B cell (primary cell): Measurements from ENCODE around the gene CACNG6. TPM values are rescaled to one million over a fixed set of nuclear protein-coding genes. Genes with fewer than 3 reads are reported as not detected.
"Not testable (repeated sequence)": the region's sequence is repeated elsewhere in the genome, so short reads cannot be mapped to it uniquely, and the experiment has no call there.

Experiments used
- ATAC-seq: fragments of 200-7000 bp; cut with Tn5 transposase; one replicate; pipeline ENCODE4 v1.10.0; 2021; ENCODE audit warnings: low read depth, mild to moderate bottlenecking, moderate number of reproducible peaks, moderate library complexity
- CTCF ChIA-PET: fragments of 350-600 bp; sonication (Branson Sonifier 250); formaldehyde crosslinking; loops from one replicate; lab custom pipeline; 2021; ENCODE audit warnings: antibody characterized with exemption, inconsistent platforms; lab: Charles Lee
- POLR2A ChIA-PET: fragments of 350-600 bp; sonication (Branson Sonifier 250); formaldehyde crosslinking; loops from one replicate; lab custom pipeline; 2021; ENCODE audit warnings: antibody characterized with exemption; lab: Charles Lee
- DNase-seq: peaks from one replicate; pipeline ENCODE4 v3.0.0; 2013
- H2AFZ ChIP-seq: 2 replicates; pipeline ENCODE4 v1.6.1; 2012; ENCODE audit warnings: mild to moderate bottlenecking, low read depth, low read length; ENCODE audit not compliant: insufficient read depth, poor library complexity, severe bottlenecking
- H3K27ac ChIP-seq, 2 donors: 1 replicate in 1 of 2; 2 replicates in 1 of 2; pipeline ENCODE4 v1.5.1; 2012 to 2013; ENCODE audit warnings: low read length in 2 of 2, mild to moderate bottlenecking in 2 of 2, moderate library complexity in 1 of 2
- H3K27me3 ChIP-seq, 4 experiments: fragments of 200-600 bp in 1 of 4; sonication (generic) in 1 of 4; replicated peaks in 1 of 4; 1 replicate in 2 of 4; 2 replicates in 2 of 4; pipeline versions ENCODE4 v1.6.1 to v1.7.0; 2013 to 2016; ENCODE audit warnings: low read length in 3 of 4, mild to moderate bottlenecking in 2 of 4, mixed read lengths in 1 of 4, moderate library complexity in 1 of 4; ENCODE audit not compliant: insufficient read depth in 4 of 4, control insufficient read depth in 3 of 4; ENCODE audit errors: control extremely low read depth in 1 of 4
- H3K36me3 ChIP-seq, 2 experiments: replicated peaks in 1 of 2; 1 replicate in 1 of 2; 2 replicates in 1 of 2; pipeline versions ENCODE4 v1.6.1 to v1.7.1; 2013; ENCODE audit warnings: low read length in 1 of 2; ENCODE audit not compliant: insufficient read depth in 2 of 2, control insufficient read depth in 1 of 2; ENCODE audit errors: control extremely low read depth in 1 of 2, extremely low read depth in 1 of 2
- H3K4me1 ChIP-seq, 2 donors: fragments of 200-600 bp in 1 of 2; sonication (generic) in 1 of 2; 1 replicate in 1 of 2; 2 replicates in 1 of 2; pipeline versions ENCODE4 v1.5.1 to v1.6.1; 2013 to 2017; ENCODE audit warnings: low read length in 2 of 2; ENCODE audit not compliant: control insufficient read depth in 2 of 2, insufficient read depth in 2 of 2
- H3K4me2 ChIP-seq: replicated peaks from 2 replicates; pipeline ENCODE3; 2012; ENCODE audit warnings: mild to moderate bottlenecking, low read depth, low read length; ENCODE audit not compliant: poor library complexity, severe bottlenecking
- H3K4me3 ChIP-seq, 5 experiments: fragments of 200-600 bp in 1 of 5; sonication (generic) in 1 of 5; 1 replicate in 3 of 5; 2 replicates in 2 of 5; pipeline versions ENCODE4 v1.5.1 to v1.7.0; 2011 to 2016; ENCODE audit warnings: low read length in 4 of 5, mild to moderate bottlenecking in 4 of 5, low read depth in 2 of 5, control low read depth in 1 of 5, moderate library complexity in 1 of 5; ENCODE audit not compliant: insufficient read depth in 1 of 5; ENCODE audit errors: control extremely low read depth in 1 of 5, extremely low read depth in 1 of 5
- H3K79me2 ChIP-seq: fragments of 200-600 bp; sonication (generic); one replicate; pipeline ENCODE4 v1.6.0; 2016; ENCODE audit warnings: low read length; ENCODE audit not compliant: control insufficient read depth, insufficient read depth
- H3K9ac ChIP-seq: fragments of 200-600 bp; sonication (generic); 2 replicates; pipeline ENCODE4 v1.6.1; 2017; ENCODE audit warnings: mild to moderate bottlenecking, low read length, moderate library complexity
- H3K9me3 ChIP-seq, 3 donors: one replicate each; pipeline versions ENCODE4 v1.6.1 to v1.7.1; 2013; ENCODE audit warnings: low read length in 2 of 3; ENCODE audit not compliant: control insufficient read depth in 2 of 3, insufficient read depth in 1 of 3; ENCODE audit errors: control extremely low read depth in 1 of 3
- H4K20me1 ChIP-seq: 2 replicates; pipeline ENCODE4 v1.6.0; 2012; ENCODE audit warnings: mild to moderate bottlenecking, low read length; ENCODE audit not compliant: insufficient read depth, control insufficient read depth, poor library complexity, severe bottlenecking
- H3K27ac Mint-ChIP-seq: one replicate; pipeline ENCODE4 v1.8.0; 2021; ENCODE audit warnings: mixed read lengths
- H3K27me3 Mint-ChIP-seq: one replicate; pipeline ENCODE4 v1.8.0; 2021; ENCODE audit warnings: mixed read lengths
- H3K4me1 Mint-ChIP-seq: one replicate; pipeline ENCODE4 v1.8.0; 2021; ENCODE audit warnings: mixed read lengths
- H3K4me3 Mint-ChIP-seq: one replicate; pipeline ENCODE4 v1.8.0; 2021; ENCODE audit warnings: mixed read lengths
- H3K9me3 Mint-ChIP-seq: one replicate; pipeline ENCODE4 v1.8.0; 2022; ENCODE audit warnings: mixed read lengths; ENCODE audit not compliant: insufficient read depth
- CTCF ChIP-seq: fragments of 200-600 bp; IDR thresholded peaks from one replicate; pipeline ENCODE4 v1.8.0; 2022; ENCODE audit warnings: antibody characterized with exemption, mild to moderate bottlenecking
- EZH2 ChIP-seq: IDR thresholded peaks from 2 replicates; pipeline ENCODE4 v1.6.1; 2012; ENCODE audit warnings: borderline replicate concordance, low read depth, mild to moderate bottlenecking, moderate library complexity, low read length; ENCODE audit not compliant: insufficient read depth, poor library complexity, severe bottlenecking
- WGBS: methylation state at CpG from one replicate; pipeline ENCODE4 v1.1.5; 2013; ENCODE audit warnings: missing lambda C conversion rate; ENCODE audit not compliant: insufficient coverage; 5-methylcytosine and 5-hydroxymethylcytosine counted together
- intact Hi-C: fragments of 100-400 bp; cut with micrococcal nuclease; formaldehyde crosslinking; loops from one replicate; pipeline ENCODE4 v1.10.0; 2022
- polyA plus RNA-seq: library from polyadenylated mRNA; depleted of rRNA; stranded (reverse); fragments of >200 nt; gene quantifications from 2 replicates; pipeline ENCODE4 v1.2.3, GENCODE V29; 2012
- total RNA-seq, 2 donors: library from RNA; stranded (reverse); fragments of 120-200 nt in 1 of 2; gene quantifications; 1 replicate in 1 of 2; 2 replicates in 1 of 2; pipeline versions ENCODE4 v1.2.3 to v1.2.4, GENCODE V29; 2013 to 2022

CACNG6 gene
- total and polyA plus RNA-seq, 2 donors (not counting 1 experiment from before 2014, with no cell fraction given), result not detected

DNA sequence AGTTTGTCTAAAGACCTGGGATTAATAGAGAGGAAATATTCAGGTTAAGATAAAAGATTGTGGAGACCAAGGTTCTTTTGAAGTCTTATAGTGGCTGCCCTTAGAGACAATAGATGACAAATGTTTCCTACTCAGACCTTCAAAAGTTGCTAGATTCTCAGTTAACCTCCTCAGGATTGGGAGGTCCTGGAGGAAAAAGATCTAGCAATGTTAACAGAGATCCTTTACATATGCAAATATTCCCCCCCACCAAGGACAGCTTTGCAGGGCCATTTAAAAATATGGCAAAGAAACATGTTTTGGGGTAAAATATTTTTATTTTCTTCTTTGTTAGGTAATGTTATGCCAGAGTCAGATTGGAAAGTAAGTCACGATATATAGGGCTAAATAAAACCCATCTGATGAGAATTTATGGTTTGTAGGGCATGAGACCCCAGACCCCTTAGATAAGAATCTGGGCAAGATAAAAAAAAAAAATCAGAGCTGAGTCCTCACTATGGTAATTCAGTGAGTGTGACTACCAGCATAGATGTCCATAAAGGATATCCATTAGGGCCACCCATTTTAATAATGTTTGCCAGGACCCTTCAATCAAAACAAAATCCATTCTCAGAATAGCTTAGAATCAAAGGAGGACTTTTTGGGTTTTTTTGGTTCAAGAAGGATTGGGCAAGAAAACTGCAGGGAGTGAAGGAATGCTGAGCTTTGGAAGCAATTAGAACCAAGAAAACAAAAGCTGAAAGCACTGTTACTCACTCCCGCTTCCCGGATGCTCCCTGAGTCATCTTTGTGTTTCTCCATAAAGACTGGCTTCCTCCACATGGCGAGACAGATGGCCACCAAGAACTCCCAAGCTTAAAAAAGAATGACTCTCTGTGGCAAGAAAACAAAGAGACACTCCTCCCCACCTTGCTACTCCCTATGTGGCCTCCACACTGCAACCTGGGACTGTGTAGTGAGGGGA lies 44.1 kb downstream of the CACNG6 start:
- H3K79me2 ChIP-seq, result no peaks in the 10 kb centered on the region
- Mint-ChIP-seq H3K4me1 (no peaks in the 10 kb centered on the region), H3K27ac (no peak overlapping the region), H3K27me3 (peaks cover 17% of the 10 kb centered on the region), H3K4me3 (no peak overlapping the region), H3K9me3 (no peaks in the 10 kb centered on the region)
- no peak overlapping the region for H3K4me2 ChIP-seq
- intact Hi-C loops, result no loop called here
- no peaks in the 10 kb centered on the region for H3K4me1 ChIP-seq
- DNase-seq, result no peak
- WGBS, result 88% methylated on average over 3 of the region's 4 CpGs
- no peak overlapping the region for H3K4me3 ChIP-seq
- POLR2A ChIA-PET, result no interaction called here
- H3K9ac ChIP-seq, result no peak overlapping the region
- H3K27me3 ChIP-seq, result peaks cover 0 to 6% (median 0%) of the 10 kb centered on the region in 4 experiments
- H3K27ac ChIP-seq, result no peak overlapping the region
- CTCF ChIA-PET, result interaction anchor here (1.0 to 1.2 kb wide), 3 partner anchors 8 to 13 kb away, joined by 3 read pairs; no protein-coding TSS in a partner anchor
- no peaks in the 10 kb centered on the region for H3K36me3 ChIP-seq
- H4K20me1 ChIP-seq, result no peaks in the 10 kb centered on the region
- ATAC-seq, result no peak
- peaks cover 0 to 10% (median 0%) of the 10 kb centered on the region in 3 donors for H3K9me3 ChIP-seq
- no peak overlapping the region for H2AFZ ChIP-seq
- TF ChIP-seq CTCF, result no peak
- TF ChIP-seq EZH2, result no peak

DNA sequence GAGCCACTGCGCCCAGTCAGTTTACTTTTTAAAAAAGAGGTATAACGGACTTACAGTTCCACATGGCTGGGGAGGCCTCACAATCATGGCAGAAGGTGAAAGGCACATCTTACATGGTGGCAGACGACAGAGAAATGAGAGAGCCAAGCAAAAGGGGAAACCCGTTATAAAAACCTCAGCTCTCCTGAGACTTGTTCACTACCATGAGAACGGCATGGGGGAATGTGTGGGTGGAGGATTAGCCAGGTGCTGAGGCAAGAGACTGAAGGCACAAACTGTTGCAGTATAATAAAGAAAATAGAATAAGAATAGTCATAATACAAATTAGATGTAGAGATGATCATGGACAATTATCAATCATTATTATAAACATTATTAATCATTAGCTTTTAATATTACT lies 45.1 kb downstream of the CACNG6 start:
- H3K27ac Mint-ChIP-seq, H2AFZ ChIP-seq, DNase-seq, POLR2A ChIA-PET, H3K79me2 ChIP-seq, H3K27me3 ChIP-seq, H3K4me1 ChIP-seq, H3K27ac ChIP-seq, H3K36me3 ChIP-seq, H3K4me1 Mint-ChIP-seq, H3K4me3 Mint-ChIP-seq, H3K9ac ChIP-seq, H3K9me3 Mint-ChIP-seq, ATAC-seq, H3K4me3 ChIP-seq, intact Hi-C loops, H3K4me2 ChIP-seq, H3K27me3 Mint-ChIP-seq, H4K20me1 ChIP-seq: not testable (repeated sequence)
- CTCF ChIA-PET, result interaction anchor here (0.6 to 1.2 kb wide), 2 partner anchors 10 to 473 kb away, joined by 3 to 4 read pairs; no protein-coding TSS in a partner anchor
- peaks cover 0 to 10% (median 0%) of the 10 kb centered on the region in 3 donors for H3K9me3 ChIP-seq
- WGBS, result 65% methylated on average over 2 of the region's 5 CpGs
